GM12864 (cell line): ENCODE measurements around the gene PRELID1.

ENCODE experiments used
- DNase-seq: peaks from one replicate; pipeline ENCODE4 v3.0.0-alpha.2; 2011; ENCODE audit warnings: low read depth
- H3K4me3 ChIP-seq: 2 replicates; pipeline ENCODE4 v1.5.1; 2011; ENCODE audit warnings: mild to moderate bottlenecking, low read depth, low read length, control low read depth
- CTCF ChIP-seq: IDR thresholded peaks from 2 replicates; pipeline ENCODE4 v1.5.1; 2011; ENCODE audit warnings: low read depth, mild to moderate bottlenecking, moderate library complexity, low read length, control low read depth, inconsistent platforms; ENCODE audit errors: missing control alignments

The PRELID1 gene

DNA sequence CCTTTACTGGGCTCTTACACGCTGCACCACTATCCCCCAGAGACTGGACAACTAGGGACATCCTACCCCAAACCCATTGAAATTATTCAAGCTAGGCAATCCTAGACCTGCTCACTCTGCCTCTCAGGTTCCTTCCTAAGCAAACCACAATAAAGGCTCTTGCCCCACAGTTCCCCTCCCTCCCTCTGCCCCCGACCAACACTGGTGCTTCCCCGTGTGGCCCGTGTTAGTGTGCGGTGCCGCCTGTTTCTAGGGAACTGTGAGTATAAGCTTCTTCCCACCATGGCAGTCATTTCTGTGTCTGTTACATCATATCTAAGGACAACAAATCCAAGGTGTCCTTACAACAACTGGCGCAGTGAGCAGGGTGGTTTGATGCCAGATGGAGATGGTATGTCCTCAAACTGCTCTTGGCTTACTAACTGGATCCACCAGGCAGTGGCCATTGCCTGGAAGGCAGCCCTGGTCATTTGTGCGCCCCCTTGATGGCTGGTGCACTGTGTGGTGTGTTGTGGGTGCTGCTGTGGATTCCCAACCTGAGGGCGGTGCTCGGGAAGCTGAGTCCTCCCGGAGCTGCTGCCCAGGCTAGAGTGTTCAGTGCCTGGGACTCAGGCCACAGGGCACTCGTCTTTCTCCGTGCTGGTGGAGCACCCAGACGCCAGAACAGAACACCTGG, 16.5 kb downstream of the PRELID1 start:
- TF ChIP-seq CTCF: no peak

GRCh38 chr5:177320879-177321278, 17.3 kb downstream of the PRELID1 start:
- no peak overlapping the region for H3K4me3 ChIP-seq
- no peak for DNase-seq
- no peak for TF ChIP-seq CTCF

More for the DNA sequence above, 16.5 kb downstream of the PRELID1 start:
- DNase-seq: no peak
- no peak overlapping the region for H3K4me3 ChIP-seq

DNA sequence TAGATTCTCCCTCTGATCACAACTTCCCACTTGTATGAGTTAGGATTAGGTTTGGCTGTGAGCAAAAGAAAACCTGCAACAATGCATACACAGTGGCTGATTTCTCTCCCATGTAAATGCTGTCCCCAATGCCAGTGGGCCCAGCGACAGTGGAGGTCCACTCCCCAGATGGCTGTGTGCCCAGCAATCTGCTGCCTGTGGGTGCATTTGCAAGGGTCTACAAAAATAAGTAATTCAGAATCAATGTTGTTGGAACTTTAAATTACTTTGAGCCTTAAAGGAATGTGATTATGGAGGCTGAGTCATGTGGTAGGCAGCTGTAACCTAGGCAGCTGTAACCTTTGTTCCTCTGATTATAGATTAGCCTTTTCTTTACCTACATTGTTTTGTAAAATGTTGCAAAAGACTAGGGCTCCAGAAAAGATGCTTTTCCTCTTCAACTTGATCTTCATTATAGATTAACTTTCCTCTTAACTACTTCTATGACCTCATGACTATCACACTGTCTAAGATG, 22.3 kb downstream of the PRELID1 start:
- no peak for DNase-seq
- no peak for TF ChIP-seq CTCF
- no peak overlapping the region for H3K4me3 ChIP-seq

DNA sequence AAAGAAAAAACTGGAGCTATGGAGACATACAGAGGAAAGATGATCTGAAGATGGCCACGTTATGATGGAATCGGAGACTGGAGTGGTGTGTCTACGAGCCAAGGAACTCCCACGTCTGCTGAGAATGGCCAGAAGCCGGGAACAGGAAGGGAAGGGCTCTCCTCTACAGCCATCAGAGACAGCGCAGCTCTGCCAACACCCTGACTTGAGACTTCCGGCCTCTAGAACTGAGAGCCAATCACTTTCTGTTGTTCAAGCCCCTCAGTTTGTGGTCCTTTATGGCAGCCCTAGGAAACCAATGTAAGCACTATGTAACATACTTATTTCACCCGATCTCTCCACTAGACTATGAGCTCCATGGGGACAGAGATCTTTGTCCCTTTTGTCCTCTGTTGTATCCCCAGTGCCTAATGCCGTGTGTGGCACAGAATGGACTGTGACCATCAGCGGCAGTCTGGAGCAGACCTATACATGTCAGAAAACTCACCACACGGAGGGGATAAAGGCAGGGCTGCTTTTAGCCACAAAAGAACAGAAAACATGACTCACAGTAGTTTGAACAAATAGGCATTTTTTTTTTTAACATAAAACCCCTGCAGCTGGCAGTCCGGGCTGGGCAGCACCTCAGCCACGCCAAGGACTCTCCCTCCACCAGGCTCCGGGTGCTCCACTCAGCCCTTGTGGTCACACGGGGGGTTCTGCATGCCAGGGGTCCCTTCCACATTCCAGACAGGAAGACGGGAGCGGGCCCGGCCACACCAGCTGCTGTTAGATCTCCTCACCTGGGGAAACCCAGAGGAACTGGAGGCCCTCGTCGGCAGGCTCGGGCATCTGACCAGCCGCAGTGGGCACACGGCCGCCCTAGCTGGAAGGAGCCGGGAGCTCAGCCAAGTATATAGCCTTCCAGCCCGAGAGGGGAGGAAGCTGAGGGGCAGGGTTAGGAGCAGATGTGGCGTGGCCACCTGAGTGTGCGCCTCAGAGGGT, 24.2 kb downstream of the PRELID1 start:
- no peak for TF ChIP-seq CTCF
- no peak overlapping the region for H3K4me3 ChIP-seq
- no peak for DNase-seq

GRCh38 chr5:177328545-177329231, 25.1 kb downstream of the PRELID1 start:
- H3K4me3 ChIP-seq: no peak overlapping the region
- TF ChIP-seq CTCF: no peak
- no peak for DNase-seq

GRCh38 chr5:177329883-177330282, 26.3 kb downstream of the PRELID1 start:
- DNase-seq: no peak
- TF ChIP-seq CTCF: no peak

More at GRCh38 chr5:177329883-177330282, 26.3 kb downstream of the PRELID1 start:
- H3K4me3 ChIP-seq: no peak overlapping the region
